HG03097 (cell line): ENCODE results near the gene GAK.

Experiments used
- ATAC-seq: cut with Tn5 transposase; IDR thresholded peaks from one replicate; pipeline ENCODE4 v1.9.1; 2021; ENCODE audit not compliant: unreplicated experiment, low FRiP score

The GAK gene

GRCh38 chr4:910366-911091, 21.6 kb downstream of the GAK start:
- ATAC-seq: no peak

DNA sequence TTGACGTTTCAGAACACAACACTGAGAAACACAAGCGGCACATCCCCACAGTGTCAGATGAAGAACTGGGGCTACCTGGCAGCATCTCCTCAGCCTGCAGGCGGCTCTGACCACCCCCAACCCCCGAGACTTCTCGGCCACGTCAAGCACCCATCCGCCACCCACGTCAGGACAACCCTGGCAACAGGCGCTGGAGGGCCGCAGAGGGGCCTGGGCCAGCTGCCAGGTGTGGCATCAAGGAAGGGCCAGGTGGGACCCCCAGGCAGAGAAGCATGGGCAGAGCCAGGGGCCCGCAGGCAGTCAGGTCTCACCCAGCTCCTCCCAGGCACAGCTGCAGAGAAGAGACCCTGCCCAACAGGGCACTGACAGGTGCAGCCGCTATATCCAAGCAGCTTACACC, 22.3 kb downstream of the GAK start:
- ATAC-seq: no peak

GRCh38 chr4:909131-909571, 23.0 kb downstream of the GAK start:
- no peak for ATAC-seq

GRCh38 chr4:907691-908425, 24.3 kb downstream of the GAK start:
- ATAC-seq: no peak

- ATAC-seq: no peak
Measured at GRCh38 chr4:907103-907400, 25.1 kb downstream of the GAK start.

DNA sequence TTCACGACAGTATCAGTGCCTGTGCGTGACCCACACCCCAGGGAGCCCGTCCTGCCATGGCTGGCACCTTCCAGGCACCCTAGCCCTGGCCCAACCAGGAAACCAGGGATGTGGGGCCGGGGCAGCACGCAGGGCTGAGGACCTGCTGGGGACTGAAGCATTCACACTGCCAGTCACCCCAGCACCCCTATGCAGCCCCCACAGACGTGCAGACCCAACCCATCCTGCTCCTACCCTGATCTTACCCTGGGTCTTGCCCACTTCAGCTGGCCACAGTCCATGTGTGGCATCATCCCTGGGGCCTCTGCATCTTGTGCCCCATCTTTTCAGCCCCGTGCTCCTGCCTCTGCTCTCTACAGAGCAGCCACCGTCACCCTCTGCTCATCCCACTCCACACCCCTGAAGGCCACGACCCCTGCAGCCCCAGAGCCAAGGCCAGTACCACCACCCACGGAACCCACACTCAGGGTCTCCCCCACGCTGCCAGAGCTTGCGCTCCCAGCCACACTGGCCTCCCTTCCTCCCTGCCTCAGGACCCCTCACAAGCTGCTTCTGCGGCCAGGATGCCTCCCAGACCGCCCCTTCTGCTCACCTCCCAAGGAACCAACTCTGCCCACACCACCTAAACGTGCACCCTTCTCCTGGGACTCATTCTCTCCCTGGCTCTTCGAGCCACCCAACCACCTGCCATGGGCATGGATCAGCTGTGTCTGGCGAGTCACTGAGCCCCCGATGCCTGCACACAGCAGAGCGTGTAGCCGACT, 25.6 kb downstream of the GAK start:
- no peak for ATAC-seq

DNA sequence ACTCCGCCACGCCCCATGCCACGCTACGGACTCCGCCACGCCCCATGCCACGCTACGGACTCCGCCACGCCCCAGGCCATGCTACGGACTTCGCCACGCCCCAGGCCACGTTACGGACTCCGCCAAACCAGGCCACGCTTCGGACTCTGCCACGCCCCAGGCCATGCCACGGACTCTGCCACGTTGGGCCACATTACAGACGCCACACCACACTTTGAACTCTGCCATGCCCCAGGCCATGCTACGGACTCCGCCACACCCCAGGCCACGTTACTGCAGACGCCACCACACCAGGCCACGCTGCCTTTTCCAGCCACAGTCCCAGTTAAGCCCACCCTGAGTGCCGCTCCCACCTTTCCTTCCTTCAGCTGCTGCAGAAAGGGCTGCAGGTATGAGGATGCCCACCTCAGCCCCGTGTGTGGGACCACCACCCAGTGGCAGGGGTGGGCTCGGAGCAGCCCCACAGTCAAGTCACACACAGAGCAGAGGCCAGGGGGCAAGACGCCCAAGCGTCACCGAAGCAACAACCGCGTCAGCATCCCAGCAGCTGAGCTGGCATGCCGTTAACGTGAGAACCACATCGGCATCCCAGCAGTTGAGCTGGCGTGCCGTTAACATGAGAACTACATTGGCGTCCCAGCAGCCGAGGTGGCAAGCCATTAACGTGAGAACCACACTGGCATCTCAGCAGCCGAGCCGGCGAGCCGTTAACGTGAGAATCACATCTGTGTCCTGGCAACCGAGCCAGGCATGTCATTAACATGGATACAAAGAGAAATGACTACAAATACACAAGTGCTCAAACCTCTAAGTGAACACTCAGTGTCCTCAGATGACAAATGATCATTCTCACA, 26.4 kb downstream of the GAK start:
- ATAC-seq: no peak

- no peak for ATAC-seq
Measured at GRCh38 chr4:903066-904046, 28.8 kb downstream of the GAK start.

DNA sequence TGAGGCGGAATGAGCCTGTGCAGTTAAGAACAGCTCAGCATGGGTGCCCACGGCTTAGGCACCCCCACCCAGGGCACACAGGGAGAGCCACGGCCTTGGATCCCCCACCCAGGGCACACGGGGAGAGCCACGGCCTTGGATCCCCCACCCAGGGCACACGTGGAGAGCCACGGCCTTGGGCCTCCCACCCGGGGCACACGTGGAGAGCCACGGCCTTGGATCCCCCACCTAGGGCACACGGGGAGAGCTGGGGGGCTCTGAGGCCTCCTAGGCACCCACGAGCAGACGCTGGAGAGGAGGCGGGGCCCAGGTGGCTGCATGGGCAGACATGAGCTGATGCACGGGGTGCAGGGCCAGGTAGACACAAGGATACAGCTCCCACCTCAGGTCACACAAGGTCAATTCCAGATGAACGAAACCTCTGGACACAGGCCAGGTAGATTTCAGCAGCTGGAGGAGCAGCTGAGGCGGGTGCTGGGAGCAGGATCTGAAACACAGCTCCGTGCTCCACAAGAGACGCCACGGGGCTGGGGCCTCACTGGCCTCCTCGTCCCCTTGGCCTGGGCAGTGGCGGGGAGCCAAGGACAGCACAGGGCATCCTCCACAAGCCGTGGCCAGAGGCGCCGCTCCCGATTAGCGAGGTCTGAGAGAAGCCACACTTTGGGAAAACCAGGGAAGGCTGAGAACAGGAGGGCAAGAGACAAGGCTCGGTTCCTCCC, 30.8 kb downstream of the GAK start:
- ATAC-seq: no peak

- ATAC-seq: no peak
Measured at GRCh38 chr4:900721-901120, 31.4 kb downstream of the GAK start.

GRCh38 chr4:900073-900472, 32.0 kb downstream of the GAK start:
- no peak for ATAC-seq

- ATAC-seq: no peak
Measured at GRCh38 chr4:899556-899906, 32.6 kb downstream of the GAK start.

- no peak for ATAC-seq
Measured at GRCh38 chr4:898869-899555, 33.1 kb downstream of the GAK start.

DNA sequence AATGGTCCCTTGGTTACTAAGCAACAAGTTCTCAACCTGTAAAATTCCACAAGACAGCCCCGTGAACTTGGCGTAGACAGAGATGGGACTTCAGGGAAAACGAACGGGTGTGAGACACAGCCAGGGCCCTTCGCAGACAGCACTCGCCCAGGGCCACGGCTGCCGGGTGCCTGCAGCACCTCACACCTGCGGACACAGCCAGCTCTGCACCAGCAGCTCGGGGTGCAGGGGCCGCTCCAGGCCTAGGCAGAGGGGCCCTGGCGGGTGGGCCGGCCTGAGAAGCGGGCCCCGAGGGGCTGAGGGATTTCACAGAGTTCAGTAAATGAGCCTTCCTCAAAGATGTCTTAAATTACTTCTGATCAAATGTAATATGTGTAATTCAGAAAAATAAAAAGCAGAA, 34.0 kb downstream of the GAK start:
- no peak for ATAC-seq

- ATAC-seq: no peak
Measured at GRCh38 chr4:896630-897029, 35.5 kb downstream of the GAK start.

- no peak for ATAC-seq
Measured at GRCh38 chr4:896216-896615, 35.9 kb downstream of the GAK start.

DNA sequence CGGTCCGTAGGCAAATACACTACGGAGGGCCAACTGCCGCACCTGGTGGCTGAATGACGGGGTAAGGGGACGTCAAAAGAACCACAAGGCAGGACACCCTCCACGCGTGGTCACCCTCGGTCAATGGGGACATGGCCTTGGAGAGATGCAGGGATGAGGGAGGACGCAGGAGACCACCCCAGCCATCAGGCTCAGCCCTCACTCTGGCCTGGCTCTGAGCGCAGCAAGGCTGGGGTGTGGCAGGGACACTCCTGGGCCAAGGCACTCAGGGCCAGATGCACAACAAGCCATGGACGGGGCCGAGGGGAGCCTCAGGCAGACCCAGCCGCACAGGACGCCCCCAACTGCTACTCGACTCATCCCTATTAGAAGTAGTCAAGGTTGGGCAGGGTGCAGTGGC, 36.5 kb downstream of the GAK start:
- no peak for ATAC-seq

DNA sequence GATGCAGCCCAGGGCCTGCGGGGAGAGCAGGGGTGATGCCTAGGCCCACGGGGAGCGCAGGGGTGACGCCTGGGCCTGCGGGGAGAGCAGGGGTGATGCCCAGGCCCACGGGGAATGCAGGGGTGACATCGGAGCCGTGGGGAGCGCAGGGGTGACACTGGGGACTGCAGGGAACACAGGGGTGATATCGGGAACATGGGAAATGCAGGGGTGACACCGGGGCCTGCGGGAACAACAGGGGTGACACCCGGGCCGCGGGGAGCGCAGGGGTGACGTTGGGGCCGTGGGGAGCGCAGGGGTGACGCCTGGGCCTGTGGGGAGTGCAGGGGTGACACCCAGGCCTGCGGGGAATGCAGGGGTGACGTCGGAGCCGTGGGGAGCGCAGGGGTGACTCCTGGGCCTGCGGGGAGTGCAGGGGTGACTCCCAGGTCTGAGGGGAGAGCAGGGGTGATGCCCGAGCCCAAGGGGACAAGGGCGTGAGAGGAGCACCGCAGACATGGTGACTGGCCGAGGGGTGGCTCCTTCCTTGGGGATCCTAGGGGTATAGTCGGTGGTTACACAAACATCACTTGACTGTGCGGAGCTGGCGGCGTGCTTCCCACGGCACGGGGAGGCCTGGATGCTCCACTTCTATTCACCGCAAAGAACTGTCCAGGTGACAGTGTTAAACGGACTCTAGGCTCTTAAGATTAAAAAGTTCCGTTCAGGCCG, 38.0 kb downstream of the GAK start:
- ATAC-seq: no peak
